HL-60 (cell line): ENCODE data around the gene SLC9A7.

Experiments
- DNase-seq, 2 experiments: peaks; one replicate each; pipeline ENCODE4 v3.0.0-alpha.2; 2010 to 2020; ENCODE audit warnings: low read depth in 1 of 2, low spot score in 1 of 2
- H3K27ac ChIP-seq: fragments of 250-450 bp; sonication (Bioruptor Pico); replicated peaks from 2 replicates; pipeline ENCODE4 v1.5.1; 2020; ENCODE audit warnings: mild to moderate bottlenecking, moderate library complexity
- H3K27me3 ChIP-seq: fragments of 250-450 bp; sonication (Bioruptor Pico); 2 replicates; pipeline ENCODE4 v1.5.1; 2021; ENCODE audit warnings: mild to moderate bottlenecking, moderate library complexity; ENCODE audit not compliant: insufficient read depth, poor library complexity, severe bottlenecking
- H3K4me3 ChIP-seq: replicated peaks from 2 replicates; pipeline ENCODE4 v1.5.1; 2011; ENCODE audit warnings: mild to moderate bottlenecking, control low read depth, low read length; ENCODE audit not compliant: insufficient read depth
- GABPA ChIP-seq: IDR thresholded peaks from 2 replicates; pipeline ENCODE4 v1.6.1; 2012; ENCODE audit warnings: low read depth
- POLR2AphosphoS5 ChIP-seq: IDR thresholded peaks from 2 replicates; pipeline ENCODE4 v1.6.1; 2012; ENCODE audit warnings: low read depth
- SPI1 ChIP-seq: IDR thresholded peaks from 2 replicates; pipeline ENCODE4 v1.6.1; 2012; ENCODE audit warnings: low read depth, mild to moderate bottlenecking, borderline replicate concordance
- TF ChIP-seq, protein P1 (sequence below): IDR thresholded peaks from 2 replicates; pipeline ENCODE4 v1.6.1; 2012; ENCODE audit warnings: low read depth; ENCODE audit not compliant: insufficient replicate concordance
- TF ChIP-seq, protein P2 (sequence below): IDR thresholded peaks from one replicate; pipeline ENCODE4 v1.5.1; 2011; ENCODE audit warnings: low read length, control low read depth, inconsistent platforms; ENCODE audit not compliant: insufficient read depth

Gene SLC9A7

DNA sequence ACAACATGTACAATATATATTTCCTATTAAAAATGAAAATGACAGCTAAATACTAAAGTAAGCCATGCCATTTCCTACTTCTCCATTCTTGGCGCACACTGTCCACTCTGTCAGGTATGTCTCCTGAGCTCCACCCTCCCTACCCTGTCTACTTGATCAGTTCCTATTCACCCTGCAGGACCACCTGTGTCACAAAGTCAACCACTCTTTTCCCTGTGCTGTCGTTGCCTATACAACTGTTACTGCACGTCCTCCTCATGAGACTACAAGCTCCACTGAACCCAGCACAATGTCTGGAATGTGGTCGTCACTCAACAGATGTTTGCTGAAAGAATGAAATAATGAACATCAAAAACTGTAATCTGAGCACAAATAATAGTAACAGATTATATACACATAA, 54.9 kb downstream of the SLC9A7 start:
- no peak for DNase-seq
- H3K4me3 ChIP-seq, result no peak overlapping the region
- no peak overlapping the region for H3K27ac ChIP-seq
- TF ChIP-seq POLR2AphosphoS5 (no peak), GABPA (no peak), SPI1 (no peak)
- TF ChIP-seq, protein P1, sequence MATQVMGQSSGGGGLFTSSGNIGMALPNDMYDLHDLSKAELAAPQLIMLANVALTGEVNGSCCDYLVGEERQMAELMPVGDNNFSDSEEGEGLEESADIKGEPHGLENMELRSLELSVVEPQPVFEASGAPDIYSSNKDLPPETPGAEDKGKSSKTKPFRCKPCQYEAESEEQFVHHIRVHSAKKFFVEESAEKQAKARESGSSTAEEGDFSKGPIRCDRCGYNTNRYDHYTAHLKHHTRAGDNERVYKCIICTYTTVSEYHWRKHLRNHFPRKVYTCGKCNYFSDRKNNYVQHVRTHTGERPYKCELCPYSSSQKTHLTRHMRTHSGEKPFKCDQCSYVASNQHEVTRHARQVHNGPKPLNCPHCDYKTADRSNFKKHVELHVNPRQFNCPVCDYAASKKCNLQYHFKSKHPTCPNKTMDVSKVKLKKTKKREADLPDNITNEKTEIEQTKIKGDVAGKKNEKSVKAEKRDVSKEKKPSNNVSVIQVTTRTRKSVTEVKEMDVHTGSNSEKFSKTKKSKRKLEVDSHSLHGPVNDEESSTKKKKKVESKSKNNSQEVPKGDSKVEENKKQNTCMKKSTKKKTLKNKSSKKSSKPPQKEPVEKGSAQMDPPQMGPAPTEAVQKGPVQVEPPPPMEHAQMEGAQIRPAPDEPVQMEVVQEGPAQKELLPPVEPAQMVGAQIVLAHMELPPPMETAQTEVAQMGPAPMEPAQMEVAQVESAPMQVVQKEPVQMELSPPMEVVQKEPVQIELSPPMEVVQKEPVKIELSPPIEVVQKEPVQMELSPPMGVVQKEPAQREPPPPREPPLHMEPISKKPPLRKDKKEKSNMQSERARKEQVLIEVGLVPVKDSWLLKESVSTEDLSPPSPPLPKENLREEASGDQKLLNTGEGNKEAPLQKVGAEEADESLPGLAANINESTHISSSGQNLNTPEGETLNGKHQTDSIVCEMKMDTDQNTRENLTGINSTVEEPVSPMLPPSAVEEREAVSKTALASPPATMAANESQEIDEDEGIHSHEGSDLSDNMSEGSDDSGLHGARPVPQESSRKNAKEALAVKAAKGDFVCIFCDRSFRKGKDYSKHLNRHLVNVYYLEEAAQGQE, result no peak
- TF ChIP-seq, protein P2, sequence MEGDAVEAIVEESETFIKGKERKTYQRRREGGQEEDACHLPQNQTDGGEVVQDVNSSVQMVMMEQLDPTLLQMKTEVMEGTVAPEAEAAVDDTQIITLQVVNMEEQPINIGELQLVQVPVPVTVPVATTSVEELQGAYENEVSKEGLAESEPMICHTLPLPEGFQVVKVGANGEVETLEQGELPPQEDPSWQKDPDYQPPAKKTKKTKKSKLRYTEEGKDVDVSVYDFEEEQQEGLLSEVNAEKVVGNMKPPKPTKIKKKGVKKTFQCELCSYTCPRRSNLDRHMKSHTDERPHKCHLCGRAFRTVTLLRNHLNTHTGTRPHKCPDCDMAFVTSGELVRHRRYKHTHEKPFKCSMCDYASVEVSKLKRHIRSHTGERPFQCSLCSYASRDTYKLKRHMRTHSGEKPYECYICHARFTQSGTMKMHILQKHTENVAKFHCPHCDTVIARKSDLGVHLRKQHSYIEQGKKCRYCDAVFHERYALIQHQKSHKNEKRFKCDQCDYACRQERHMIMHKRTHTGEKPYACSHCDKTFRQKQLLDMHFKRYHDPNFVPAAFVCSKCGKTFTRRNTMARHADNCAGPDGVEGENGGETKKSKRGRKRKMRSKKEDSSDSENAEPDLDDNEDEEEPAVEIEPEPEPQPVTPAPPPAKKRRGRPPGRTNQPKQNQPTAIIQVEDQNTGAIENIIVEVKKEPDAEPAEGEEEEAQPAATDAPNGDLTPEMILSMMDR, result no peak
- no peaks in the 10 kb centered on the region for H3K27me3 ChIP-seq

DNA sequence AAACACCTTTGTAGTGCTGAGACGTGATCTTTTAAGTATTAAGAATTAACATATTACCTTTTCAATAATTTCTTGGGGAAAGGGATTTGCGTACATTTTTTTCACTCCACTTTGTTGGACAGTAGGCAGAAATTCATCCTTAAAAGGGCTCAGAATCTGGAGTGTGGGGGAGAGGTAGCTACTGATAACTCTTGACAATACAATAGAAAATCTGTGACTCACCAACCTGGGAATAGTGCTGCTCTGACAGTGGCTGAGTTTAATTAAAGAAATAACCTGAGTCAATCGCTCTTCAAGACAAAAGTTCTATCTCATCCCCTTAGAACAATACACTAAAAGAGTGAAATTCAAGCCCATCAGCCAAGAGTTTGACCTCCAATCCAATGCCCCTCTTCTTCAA, 60.2 kb downstream of the SLC9A7 start:
- Histone ChIP-seq H3K27me3 (no peaks in the 10 kb centered on the region), H3K4me3 (no peak overlapping the region), H3K27ac (no peak overlapping the region)
- DNase-seq, result no peak
- no peak for TF ChIP-seq POLR2AphosphoS5
- TF ChIP-seq, protein P2, result no peak
- TF ChIP-seq, protein P1, result no peak
- no peak for TF ChIP-seq GABPA
- TF ChIP-seq SPI1, result no peak

DNA sequence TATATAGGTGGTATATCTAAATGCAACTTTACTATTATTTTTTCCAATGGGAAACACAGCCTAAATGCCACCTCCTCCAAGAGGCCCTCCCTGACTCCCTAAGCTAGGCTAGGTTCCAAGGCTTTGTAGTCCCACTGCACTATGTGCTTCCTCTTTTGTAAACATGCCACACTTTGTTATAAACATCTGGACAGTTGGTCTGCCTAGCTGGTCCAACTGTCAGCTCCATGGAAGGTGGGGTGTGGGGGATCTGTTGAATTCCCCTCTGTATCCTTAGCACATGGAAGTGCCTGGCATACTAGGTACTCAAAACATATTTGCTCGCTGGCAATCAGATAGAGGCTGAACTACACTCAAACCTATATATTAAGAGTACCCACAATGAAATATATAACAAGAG, 63.4 kb downstream of the SLC9A7 start:
- H3K27me3 ChIP-seq, result no peaks in the 10 kb centered on the region
- no peak overlapping the region for H3K27ac ChIP-seq
- no peak overlapping the region for H3K4me3 ChIP-seq
- TF ChIP-seq GABPA (no peak), SPI1 (no peak), POLR2AphosphoS5 (no peak)
- TF ChIP-seq, protein P2, result no peak
- TF ChIP-seq, protein P1, result no peak
- no peak for DNase-seq
